Sigmoid colon (tissue), 4 donors: Measurements from ENCODE around the gene ITGA11.

Experiments
- CTCF ChIP-seq, 4 experiments: fragments of 450-650 bp in 3 of 4; fragments of 200-600 bp in 1 of 4; IDR thresholded peaks; one replicate each; pipeline ENCODE4 v1.5.1; 2016 to 2019; ENCODE audit warnings: antibody characterized with exemption in 4 of 4, mild to moderate bottlenecking in 3 of 4, moderate library complexity in 2 of 4
- POLR2A ChIP-seq, 2 donors: fragments of 450-650 bp; IDR thresholded peaks; one replicate each; pipeline ENCODE4 v1.6.1; 2016; ENCODE audit warnings: antibody characterized with exemption in 2 of 2, mild to moderate bottlenecking in 2 of 2, moderate library complexity in 2 of 2
- POLR2AphosphoS5 ChIP-seq, 4 donors: sonication (generic); formaldehyde crosslinking; IDR thresholded peaks; one replicate each; pipeline ENCODE4 v1.6.1; 2017; ENCODE audit warnings: antibody characterized with exemption in 4 of 4

GRCh38 chr15:68354923-68355322, 77.0 kb downstream of the ITGA11 start:
- no peak for TF ChIP-seq POLR2AphosphoS5 (IDR thresholded peaks at IDR 0.05)
- no peak for TF ChIP-seq CTCF (IDR thresholded peaks at IDR 0.05)
- no peak for TF ChIP-seq POLR2A (IDR thresholded peaks at IDR 0.05)
